SK-N-MC (cell line): Measurements from ENCODE around the gene C7orf33.
"Not testable (repeated sequence)": the region's sequence is repeated elsewhere in the genome, so short reads cannot be mapped to it uniquely, and the experiment has no call there.

Source experiments
- EZH2 ChIP-seq: fragments of 200-600 bp; sonication (generic); IDR thresholded peaks from one replicate; pipeline ENCODE4 v1.6.1; 2017; ENCODE audit warnings: antibody characterized with exemption
- FOXP2 ChIP-seq: optimal IDR thresholded peaks from 2 replicates; pipeline ENCODE3; 2011; ENCODE audit warnings: mild to moderate bottlenecking, moderate library complexity; ENCODE audit not compliant: insufficient read depth; ENCODE audit errors: extremely low read length, control extremely low read depth

DNA sequence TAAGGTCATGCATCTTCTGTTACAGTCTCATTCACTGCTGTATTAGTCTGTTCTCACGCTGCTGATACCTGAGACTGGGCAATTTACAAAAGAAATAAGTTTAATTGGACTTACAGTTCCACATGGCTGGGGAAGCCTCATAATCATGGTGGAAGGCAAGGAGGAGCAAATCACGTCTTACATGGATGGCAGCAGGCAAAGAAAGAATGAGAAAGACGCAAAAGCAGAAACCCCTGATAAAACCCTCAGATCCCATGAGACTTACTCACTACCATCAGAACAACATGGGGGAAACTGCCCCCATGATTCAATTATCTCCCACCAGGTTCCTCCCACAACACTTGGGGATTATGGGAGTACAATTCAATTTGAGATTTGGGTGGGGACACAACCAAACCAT lies 5.8 kb downstream of the C7orf33 start:
- not testable (repeated sequence) for TF ChIP-seq EZH2, FOXP2
